ENCODE data around the gene ARID1A. TPM values are rescaled to one million over a fixed set of nuclear protein-coding genes. Genes with fewer than 3 reads are reported as not detected.

ARID1A gene
- total RNA-seq, 1 donor from 2014 or later, result 85.1 TPM

- H3K36me3 Mint-ChIP-seq (ENCODE audit: low read depth, unreplicated experiment), result no peaks in the 10 kb centered on the region
- H3K27ac Mint-ChIP-seq (ENCODE audit: unreplicated experiment), result no peak overlapping the region
- H3K9me3 Mint-ChIP-seq (ENCODE audit: unreplicated experiment), result peaks cover 6% of the 10 kb centered on the region
- Histone ChIP-seq H3K4me3 (ENCODE audit: insufficient read depth, low read depth, low read length) (no peak overlapping the region), H3K9me3 (ENCODE audit: insufficient read depth, low read depth, low read length) (no peaks in the 10 kb centered on the region), H2AFZ (ENCODE audit: low read depth, low read length) (no peak overlapping the region), H3K36me3 (ENCODE audit: insufficient read depth, low read length) (no peaks in the 10 kb centered on the region), H3K9ac (ENCODE audit: low read length) (no peak overlapping the region), H3K79me2 (ENCODE audit: insufficient read depth, low read length) (no peaks in the 10 kb centered on the region), H4K20me1 (ENCODE audit: insufficient read depth, low read length) (no peaks in the 10 kb centered on the region), H3K27ac (ENCODE audit: low read depth, low read length) (no peak overlapping the region), H3K4me1 (ENCODE audit: insufficient read depth, low read length) (no peaks in the 10 kb centered on the region), H3K4me2 (ENCODE audit: low read length) (no peak overlapping the region), H3K27me3 (ENCODE audit: insufficient read depth, low read length) (no peaks in the 10 kb centered on the region)
- no peak overlapping the region for H3K4me3 Mint-ChIP-seq (ENCODE audit: unreplicated experiment)
- H3K4me1 Mint-ChIP-seq (ENCODE audit: low read depth, unreplicated experiment), result no peaks in the 10 kb centered on the region
- FAIRE-seq, result no peak
- no peak for DNase-seq (ENCODE audit: low read depth)
- TF ChIP-seq CTCF (IDR thresholded peaks at IDR 0.05; ENCODE audit: insufficient read depth, low read depth, low read length) (no peak), EZH2 (IDR thresholded peaks at IDR 0.05; ENCODE audit: insufficient read depth, low read length) (no peak)
- H3K27me3 Mint-ChIP-seq (ENCODE audit: low read depth, unreplicated experiment), result peaks cover 4% of the 10 kb centered on the region
Measured at GRCh38 chr1:26811057-26811456, 115.2 kb downstream of the ARID1A start.

GRCh38 chr1:26811708-26812107 is 115.9 kb downstream of the ARID1A start:
- no peak for FAIRE-seq
- H3K27ac Mint-ChIP-seq (ENCODE audit: unreplicated experiment), result no peak overlapping the region
- TF ChIP-seq CTCF (IDR thresholded peaks at IDR 0.05; ENCODE audit: insufficient read depth, low read depth, low read length), result no peak
- TF ChIP-seq EZH2 (IDR thresholded peaks at IDR 0.05; ENCODE audit: insufficient read depth, low read length), result no peak

GRCh38 chr1:26814377-26814776 is 118.6 kb downstream of the ARID1A start:
- no peak for DNase-seq (ENCODE audit: low read depth)
- Histone ChIP-seq H3K9me3 (ENCODE audit: insufficient read depth, low read depth, low read length) (no peaks in the 10 kb centered on the region), H3K36me3 (ENCODE audit: insufficient read depth, low read length) (no peaks in the 10 kb centered on the region), H3K4me2 (ENCODE audit: low read length) (no peak overlapping the region), H2AFZ (ENCODE audit: low read depth, low read length) (no peak overlapping the region), H3K4me1 (ENCODE audit: insufficient read depth, low read length) (no peaks in the 10 kb centered on the region), H3K9ac (ENCODE audit: low read length) (no peak overlapping the region), H3K27ac (ENCODE audit: low read depth, low read length) (no peak overlapping the region), H3K79me2 (ENCODE audit: insufficient read depth, low read length) (no peaks in the 10 kb centered on the region), H3K4me3 (ENCODE audit: insufficient read depth, low read depth, low read length) (no peak overlapping the region), H3K27me3 (ENCODE audit: insufficient read depth, low read length) (no peaks in the 10 kb centered on the region), H4K20me1 (ENCODE audit: insufficient read depth, low read length) (no peaks in the 10 kb centered on the region)
- peaks cover 3% of the 10 kb centered on the region for H3K36me3 Mint-ChIP-seq (ENCODE audit: low read depth, unreplicated experiment)
- H3K4me1 Mint-ChIP-seq (ENCODE audit: low read depth, unreplicated experiment), result no peaks in the 10 kb centered on the region
- no peak overlapping the region for H3K4me3 Mint-ChIP-seq (ENCODE audit: unreplicated experiment)
- no peak for FAIRE-seq
- H3K27ac Mint-ChIP-seq (ENCODE audit: unreplicated experiment), result no peak overlapping the region
- peaks cover 8% of the 10 kb centered on the region for H3K9me3 Mint-ChIP-seq (ENCODE audit: unreplicated experiment)
- TF ChIP-seq EZH2 (IDR thresholded peaks at IDR 0.05; ENCODE audit: insufficient read depth, low read length) (no peak), CTCF (IDR thresholded peaks at IDR 0.05; ENCODE audit: insufficient read depth, low read depth, low read length) (no peak)
- H3K27me3 Mint-ChIP-seq (ENCODE audit: low read depth, unreplicated experiment), result peaks cover 4% of the 10 kb centered on the region

More at GRCh38 chr1:26811708-26812107, 115.9 kb downstream of the ARID1A start:
- H3K4me1 Mint-ChIP-seq (ENCODE audit: low read depth, unreplicated experiment), result no peaks in the 10 kb centered on the region
- no peak overlapping the region for H3K4me2 ChIP-seq (ENCODE audit: low read length)
- H3K79me2 ChIP-seq (ENCODE audit: insufficient read depth, low read length), result no peaks in the 10 kb centered on the region
- no peaks in the 10 kb centered on the region for H3K36me3 Mint-ChIP-seq (ENCODE audit: low read depth, unreplicated experiment)
- H3K9me3 Mint-ChIP-seq (ENCODE audit: unreplicated experiment), result peaks cover 8% of the 10 kb centered on the region
- H3K9ac ChIP-seq (ENCODE audit: low read length), result no peak overlapping the region
- H3K4me3 ChIP-seq (ENCODE audit: insufficient read depth, low read depth, low read length), result no peak overlapping the region
- no peaks in the 10 kb centered on the region for H3K27me3 ChIP-seq (ENCODE audit: insufficient read depth, low read length)
- no peaks in the 10 kb centered on the region for H3K4me1 ChIP-seq (ENCODE audit: insufficient read depth, low read length)
- no peak overlapping the region for H3K4me3 Mint-ChIP-seq (ENCODE audit: unreplicated experiment)
- no peaks in the 10 kb centered on the region for H3K9me3 ChIP-seq (ENCODE audit: insufficient read depth, low read depth, low read length)
- no peak for DNase-seq (ENCODE audit: low read depth)
- no peak overlapping the region for H3K27ac ChIP-seq (ENCODE audit: low read depth, low read length)
- H4K20me1 ChIP-seq (ENCODE audit: insufficient read depth, low read length), result no peaks in the 10 kb centered on the region
- H2AFZ ChIP-seq (ENCODE audit: low read depth, low read length), result no peak overlapping the region
- no peaks in the 10 kb centered on the region for H3K36me3 ChIP-seq (ENCODE audit: insufficient read depth, low read length)
- peaks cover 4% of the 10 kb centered on the region for H3K27me3 Mint-ChIP-seq (ENCODE audit: low read depth, unreplicated experiment)

Measured in astrocyte (in vitro differentiated cells and primary cell).